ENCODE data around the gene PEMT. TPM values are rescaled to one million over a fixed set of nuclear protein-coding genes. Genes with fewer than 3 reads are reported as not detected.
A peak's percentile ranks its signal among the peaks of the same experiment; 100 is the strongest.

PEMT gene
- total and polyA plus RNA-seq, 7 donors: 15.9 to 79.0 (median 26.0) TPM

DNA sequence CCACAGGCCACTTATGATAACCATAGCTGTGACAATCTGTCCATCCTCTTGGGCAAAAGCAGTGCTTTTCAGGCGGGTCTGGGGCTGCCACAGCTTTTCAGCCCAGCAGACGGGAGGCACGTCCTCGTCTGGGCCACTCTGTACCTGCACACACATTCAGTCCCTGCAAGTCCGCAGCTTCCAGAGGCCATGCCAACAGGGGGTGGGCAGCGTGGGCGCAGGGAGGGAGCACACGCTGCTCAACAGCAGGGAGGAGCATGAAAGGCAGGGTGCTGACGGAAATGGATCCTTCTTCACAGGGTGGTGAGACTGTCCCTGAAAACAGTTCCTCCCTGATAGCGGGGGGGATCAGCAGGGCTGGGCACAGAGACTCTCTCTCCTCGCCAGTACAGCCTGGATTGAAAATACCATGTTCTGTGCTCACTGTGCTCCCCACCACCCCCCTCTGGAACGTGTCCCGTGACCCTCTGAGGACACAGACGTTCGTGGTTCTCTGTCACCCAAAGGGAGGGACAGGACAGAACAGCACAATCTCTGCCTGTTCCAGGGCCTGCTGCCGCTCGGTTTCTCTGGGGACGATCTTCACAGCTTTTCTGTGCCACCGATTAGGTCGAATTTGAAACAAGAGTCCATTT, 41.7 kb downstream of the PEMT start:
- Histone ChIP-seq H3K4me1 (peaks cover 16% of the 10 kb centered on the region), H3K4me3 (no peak overlapping the region), H3K27ac (no peak overlapping the region), H3K9me3 (no peaks in the 10 kb centered on the region), H3K27me3 (ENCODE audit: insufficient read depth in 3 of 3, low read length in 2 of 3) (no peaks in the 10 kb centered on the region), H3K36me3 (ENCODE audit: insufficient read depth in 1 of 2, low read depth in 1 of 2) (no peaks in the 10 kb centered on the region)
- 88 to 95% (median 92%) methylated on average over 20 of the region's 20 CpGs for WGBS, 3 donors
- DNase-seq (no peak), ATAC-seq (no peak)
- TF ChIP-seq, protein P1, sequence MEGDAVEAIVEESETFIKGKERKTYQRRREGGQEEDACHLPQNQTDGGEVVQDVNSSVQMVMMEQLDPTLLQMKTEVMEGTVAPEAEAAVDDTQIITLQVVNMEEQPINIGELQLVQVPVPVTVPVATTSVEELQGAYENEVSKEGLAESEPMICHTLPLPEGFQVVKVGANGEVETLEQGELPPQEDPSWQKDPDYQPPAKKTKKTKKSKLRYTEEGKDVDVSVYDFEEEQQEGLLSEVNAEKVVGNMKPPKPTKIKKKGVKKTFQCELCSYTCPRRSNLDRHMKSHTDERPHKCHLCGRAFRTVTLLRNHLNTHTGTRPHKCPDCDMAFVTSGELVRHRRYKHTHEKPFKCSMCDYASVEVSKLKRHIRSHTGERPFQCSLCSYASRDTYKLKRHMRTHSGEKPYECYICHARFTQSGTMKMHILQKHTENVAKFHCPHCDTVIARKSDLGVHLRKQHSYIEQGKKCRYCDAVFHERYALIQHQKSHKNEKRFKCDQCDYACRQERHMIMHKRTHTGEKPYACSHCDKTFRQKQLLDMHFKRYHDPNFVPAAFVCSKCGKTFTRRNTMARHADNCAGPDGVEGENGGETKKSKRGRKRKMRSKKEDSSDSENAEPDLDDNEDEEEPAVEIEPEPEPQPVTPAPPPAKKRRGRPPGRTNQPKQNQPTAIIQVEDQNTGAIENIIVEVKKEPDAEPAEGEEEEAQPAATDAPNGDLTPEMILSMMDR (IDR thresholded peaks at IDR 0.05): no peak
- intact Hi-C loops (cut with DNase I): no loop called here

- intact Hi-C loops (cut with DNase I): no loop called here
- ATAC-seq: no peak
- Histone ChIP-seq H3K9me3 (no peaks in the 10 kb centered on the region), H3K4me1 (peaks cover 14% of the 10 kb centered on the region), H3K36me3 (ENCODE audit: insufficient read depth in 1 of 2, low read depth in 1 of 2) (no peaks in the 10 kb centered on the region), H3K27me3 (ENCODE audit: insufficient read depth in 3 of 3, low read length in 2 of 3) (no peaks in the 10 kb centered on the region), H3K27ac (no peak overlapping the region), H3K4me3 (no peak overlapping the region)
- TF ChIP-seq, protein P1 (IDR thresholded peaks at IDR 0.05): no peak
- WGBS, 3 donors: 77 to 85% (median 81%) methylated on average over 8 of the region's 8 CpGs
- DNase-seq: peak; percentile 3 to 30
These were observed 43.5 kb downstream of the PEMT start for GRCh38 chr17:17548044-17548443.

DNA sequence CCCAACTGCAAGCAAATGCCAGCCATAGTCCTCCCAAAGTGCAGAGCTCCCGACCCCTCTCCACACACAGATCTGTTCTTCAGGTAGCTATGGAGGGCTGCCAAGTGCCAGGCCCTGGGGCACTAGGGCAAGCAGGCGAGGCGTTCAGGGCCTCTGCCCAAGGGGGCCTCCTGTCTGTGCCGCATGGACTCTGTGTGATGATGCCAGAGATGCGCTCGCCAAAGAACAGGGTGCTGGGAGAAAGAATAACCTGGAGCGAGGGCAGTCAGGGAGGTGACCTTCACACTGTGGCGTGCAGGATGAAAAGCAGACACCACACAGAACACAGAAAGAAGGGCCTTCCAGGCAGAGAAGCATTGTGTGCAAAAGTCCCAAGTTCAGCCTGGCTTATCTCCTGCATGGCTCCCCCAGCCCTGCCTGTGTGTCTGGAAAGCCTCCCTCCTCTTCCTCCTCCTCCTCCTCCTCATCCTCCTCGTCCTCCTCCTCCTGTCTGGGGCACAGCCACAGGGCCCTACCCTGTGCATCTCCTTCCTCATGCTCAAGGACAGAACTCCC, 44.2 kb downstream of the PEMT start:
- TF ChIP-seq, protein P1 (IDR thresholded peaks at IDR 0.05): no peak
- Histone ChIP-seq H3K36me3 (ENCODE audit: insufficient read depth in 1 of 2, low read depth in 1 of 2) (no peaks in the 10 kb centered on the region), H3K4me3 (no peak overlapping the region), H3K27me3 (ENCODE audit: insufficient read depth in 3 of 3, low read length in 2 of 3) (no peaks in the 10 kb centered on the region), H3K27ac (no peak overlapping the region), H3K9me3 (no peaks in the 10 kb centered on the region), H3K4me1 (peaks cover 6% of the 10 kb centered on the region)
- DNase-seq: peak; percentile 12 to 39
- 92 to 97% (median 95%) methylated on average over 8 to 9 of the region's 9 CpGs for WGBS, 3 donors
- intact Hi-C loops (cut with DNase I): no loop called here
- ATAC-seq: no peak

GRCh38 chr17:17546399-17547185, 44.9 kb downstream of the PEMT start:
- Histone ChIP-seq H3K9me3 (no peaks in the 10 kb centered on the region), H3K4me3 (no peak overlapping the region), H3K27me3 (ENCODE audit: insufficient read depth in 3 of 3, low read length in 2 of 3) (no peaks in the 10 kb centered on the region), H3K36me3 (ENCODE audit: insufficient read depth in 1 of 2, low read depth in 1 of 2) (no peaks in the 10 kb centered on the region), H3K4me1 (peaks cover 3% of the 10 kb centered on the region), H3K27ac (no peak overlapping the region)
- DNase-seq: peak; percentile 2 to 30
- TF ChIP-seq, protein P1 (IDR thresholded peaks at IDR 0.05): no peak
- intact Hi-C loops (cut with DNase I): no loop called here
- no peak for ATAC-seq
- 93 to 94% (median 93%) methylated on average over 16 of the region's 16 CpGs for WGBS, 3 donors

All from psoas muscle (tissue), 8 donors.